NCI-H345 treated with DMSO at 0.1 percent for 48 hours (cell line): ENCODE data around the gene KRT6C.

Source experiments
- DNase-seq: peaks from one replicate; lab custom pipeline; 2025; ENCODE audit not compliant: unreplicated experiment; lab: John Stamatoyannopoulos, UW

KRT6C gene

GRCh38 chr12:52473768-52474167 lies at the start of gene KRT6C:
Gene KRT6C, minus strand, starts transcription at chr12:52473805. Its CDS starts 68 bp downstream, at chr12:52473737.
- no peak for DNase-seq

- DNase-seq = no peak
These were observed 48.9 kb upstream of the KRT6C start for GRCh38 chr12:52522346-52523011.

- DNase-seq = no peak
These were observed 48.1 kb upstream of the KRT6C start for GRCh38 chr12:52521568-52522266.

GRCh38 chr12:52521175-52521567 lies 47.6 kb upstream of the KRT6C start:
- no peak for DNase-seq

- no peak for DNase-seq
These were observed 46.4 kb upstream of the KRT6C start, which contains the start of gene KRT5 for GRCh38 chr12:52519826-52520662. Gene KRT5, minus strand, starts transcription at chr12:52520394. Its CDS starts 98 bp downstream, at chr12:52520296.

GRCh38 chr12:52519387-52519703 lies 45.7 kb upstream of the KRT6C start:
- no peak for DNase-seq

- DNase-seq = no peak
These were observed 45.2 kb upstream of the KRT6C start for GRCh38 chr12:52518574-52519386.

GRCh38 chr12:52517888-52518287 lies 44.3 kb upstream of the KRT6C start:
- no peak for DNase-seq

GRCh38 chr12:52517005-52517835 lies 43.6 kb upstream of the KRT6C start:
- DNase-seq = no peak

GRCh38 chr12:52515927-52516831 lies 42.6 kb upstream of the KRT6C start:
- DNase-seq = no peak

GRCh38 chr12:52515319-52515646 lies 41.7 kb upstream of the KRT6C start:
- DNase-seq = no peak

GRCh38 chr12:52514471-52515318 lies 41.1 kb upstream of the KRT6C start:
- no peak for DNase-seq

GRCh38 chr12:52513736-52514135 lies 40.1 kb upstream of the KRT6C start:
- DNase-seq = no peak

- no peak for DNase-seq
These were observed 34.6 kb upstream of the KRT6C start for GRCh38 chr12:52508211-52508610.

- peak; percentile 43 for DNase-seq
These were observed 33.5 kb upstream of the KRT6C start for GRCh38 chr12:52506858-52507715.

- no peak for DNase-seq
These were observed 29.3 kb upstream of the KRT6C start for GRCh38 chr12:52502877-52503276.

GRCh38 chr12:52501490-52501889 lies 27.9 kb upstream of the KRT6C start:
- no peak for DNase-seq
